Urothelium cell line (cell line): ENCODE data around the gene NUDT8.
A peak's percentile ranks its signal among the peaks of the same experiment; 100 is the strongest.
"Not testable (repeated sequence)": the region's sequence is repeated elsewhere in the genome, so short reads cannot be mapped to it uniquely, and the experiment has no call there.

Experiments used
- DNase-seq: peaks from one replicate; pipeline ENCODE4 v3.0.0; 2011; ENCODE audit warnings: low spot score, mixed read lengths
- FAIRE-seq: peaks from 2 replicates; lab custom pipeline; 2011; peaks lifted over from hg19 to GRCh38; lab: Jason Lieb, UNC

NUDT8 gene

DNA sequence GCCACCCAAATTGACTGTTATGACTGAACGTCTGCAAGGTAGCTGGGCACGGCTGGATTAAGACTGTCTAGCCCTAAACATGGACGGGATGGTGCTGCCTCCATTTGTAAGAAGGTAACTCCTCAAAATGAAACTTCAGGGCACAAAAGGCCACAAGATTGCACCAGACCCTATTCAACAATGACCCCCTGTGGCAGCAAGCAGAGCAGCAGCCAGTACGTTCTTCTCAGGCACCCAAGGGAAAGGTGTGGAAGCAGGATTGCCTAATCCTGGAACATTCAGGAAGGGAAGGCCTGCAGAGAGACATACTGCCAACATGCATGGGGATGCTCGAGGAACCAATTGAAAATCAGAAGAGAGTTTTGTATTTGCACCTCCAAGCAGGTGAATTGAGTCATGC, 14.3 kb upstream of the NUDT8 start:
- FAIRE-seq (no peak), DNase-seq (no peak)

DNA sequence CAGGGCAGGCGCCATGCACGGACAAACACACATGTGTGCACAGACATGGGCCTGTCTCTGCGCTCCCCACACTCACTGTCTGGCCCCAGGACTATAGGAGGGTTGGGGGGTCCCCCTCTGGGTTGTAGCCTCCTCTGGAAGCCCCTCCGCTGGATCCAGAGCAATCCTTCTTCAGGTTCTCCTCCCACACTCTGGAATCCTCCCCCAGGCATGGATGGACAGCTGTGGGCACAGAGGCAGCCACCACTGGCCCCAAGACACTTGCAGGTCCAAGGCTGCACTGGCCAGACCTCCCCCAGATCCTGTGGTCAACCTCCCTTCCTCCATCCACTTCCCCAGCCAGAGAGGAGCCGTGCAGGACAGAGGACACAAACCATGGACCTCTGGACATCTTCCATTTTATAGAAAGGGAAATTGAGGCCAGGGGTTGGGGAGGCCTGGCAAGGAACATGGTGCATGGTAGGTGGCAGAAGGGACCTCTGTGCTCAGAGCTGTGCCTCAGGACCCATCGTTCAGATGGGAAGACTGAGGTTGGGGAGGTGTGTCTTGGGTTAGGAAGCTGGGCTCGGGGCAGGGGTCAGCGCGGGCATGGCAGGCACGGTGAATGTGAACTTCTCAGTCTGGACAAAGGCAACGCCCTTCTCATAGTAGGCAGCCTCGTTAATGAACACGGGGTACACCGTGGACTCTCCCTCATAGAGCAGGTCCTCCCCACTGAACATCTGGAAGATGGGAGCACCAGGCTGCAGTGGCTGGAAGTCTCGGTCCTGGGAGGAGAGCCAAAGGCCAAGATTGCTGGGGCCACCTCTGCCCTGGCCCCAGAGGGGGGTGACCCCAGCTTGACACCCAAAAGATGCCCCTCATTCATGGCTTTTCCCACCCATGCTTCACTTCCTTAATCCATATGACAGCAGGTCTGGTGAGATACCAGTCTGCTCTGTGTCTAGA, 12.7 kb upstream of the NUDT8 start:
- DNase-seq = no peak
- no peak for FAIRE-seq

DNA sequence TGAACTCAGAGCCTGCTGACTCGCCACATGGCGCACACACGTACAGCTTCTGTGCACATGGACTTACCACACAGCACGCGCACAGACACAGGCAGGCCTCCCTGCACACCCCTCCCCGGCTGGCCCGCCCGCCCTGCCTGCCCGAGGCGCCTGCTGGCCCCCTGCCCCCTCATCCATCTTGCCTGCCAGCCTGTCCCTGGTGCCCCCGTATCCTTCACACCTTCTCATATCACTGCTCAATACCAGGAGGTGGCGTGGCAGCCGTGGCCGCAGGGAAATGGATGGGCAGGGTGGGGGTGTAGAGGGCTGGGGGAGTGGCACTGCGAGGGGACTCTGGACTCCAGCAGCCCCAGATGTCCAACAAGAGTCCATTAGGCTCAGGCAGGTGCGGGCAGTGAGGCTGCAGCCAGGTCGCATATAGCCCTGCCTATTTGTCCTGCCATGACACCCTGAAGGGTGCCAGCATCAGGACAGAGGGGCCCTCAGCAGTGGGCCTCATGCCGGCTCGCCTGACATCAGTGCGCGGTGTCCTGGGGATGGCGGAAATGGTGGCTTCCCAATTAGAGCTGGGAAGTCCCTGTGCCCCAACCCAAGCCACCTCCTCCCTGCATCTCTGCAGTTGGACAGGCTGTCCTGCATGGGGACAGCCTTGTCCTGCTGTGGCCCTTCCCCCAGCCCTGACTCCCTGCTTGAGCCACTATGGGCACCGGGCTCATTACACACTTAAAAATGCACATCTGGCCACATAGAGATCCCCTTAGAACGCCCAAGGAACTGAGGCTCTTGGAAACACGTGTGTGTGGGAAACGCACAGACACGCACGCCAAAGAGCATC, 11.8 kb upstream of the NUDT8 start:
- no peak for DNase-seq
- FAIRE-seq = no peak

DNA sequence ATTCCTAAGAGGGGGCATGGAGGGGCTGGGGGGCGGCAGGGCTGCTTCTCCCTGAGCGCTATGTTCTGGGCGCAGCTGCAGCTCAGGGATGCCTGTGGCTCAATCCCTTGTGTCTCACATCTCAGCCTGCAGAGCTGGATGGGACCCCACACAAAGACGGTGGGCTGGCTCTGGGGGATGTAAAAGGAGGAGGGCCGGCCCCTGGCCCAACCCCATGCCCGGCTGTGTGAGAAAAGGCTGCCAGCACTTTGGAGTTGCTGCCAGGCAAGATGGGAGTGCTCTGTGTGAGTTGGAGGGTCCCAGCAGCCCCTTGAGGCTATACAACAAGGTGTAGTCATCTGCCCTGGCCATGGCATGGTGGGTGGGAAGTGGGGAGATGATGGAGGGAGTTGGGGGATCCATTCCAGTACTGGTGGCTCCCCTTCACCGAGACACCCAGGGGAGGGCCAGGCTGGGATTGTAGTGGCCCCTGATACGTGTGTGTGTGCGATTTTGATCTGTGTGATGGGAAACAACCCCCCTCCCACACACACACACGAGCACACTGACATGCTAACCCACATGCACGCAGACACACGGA, 11.1 kb upstream of the NUDT8 start:
- FAIRE-seq (peak; percentile 46), DNase-seq (no peak)

DNA sequence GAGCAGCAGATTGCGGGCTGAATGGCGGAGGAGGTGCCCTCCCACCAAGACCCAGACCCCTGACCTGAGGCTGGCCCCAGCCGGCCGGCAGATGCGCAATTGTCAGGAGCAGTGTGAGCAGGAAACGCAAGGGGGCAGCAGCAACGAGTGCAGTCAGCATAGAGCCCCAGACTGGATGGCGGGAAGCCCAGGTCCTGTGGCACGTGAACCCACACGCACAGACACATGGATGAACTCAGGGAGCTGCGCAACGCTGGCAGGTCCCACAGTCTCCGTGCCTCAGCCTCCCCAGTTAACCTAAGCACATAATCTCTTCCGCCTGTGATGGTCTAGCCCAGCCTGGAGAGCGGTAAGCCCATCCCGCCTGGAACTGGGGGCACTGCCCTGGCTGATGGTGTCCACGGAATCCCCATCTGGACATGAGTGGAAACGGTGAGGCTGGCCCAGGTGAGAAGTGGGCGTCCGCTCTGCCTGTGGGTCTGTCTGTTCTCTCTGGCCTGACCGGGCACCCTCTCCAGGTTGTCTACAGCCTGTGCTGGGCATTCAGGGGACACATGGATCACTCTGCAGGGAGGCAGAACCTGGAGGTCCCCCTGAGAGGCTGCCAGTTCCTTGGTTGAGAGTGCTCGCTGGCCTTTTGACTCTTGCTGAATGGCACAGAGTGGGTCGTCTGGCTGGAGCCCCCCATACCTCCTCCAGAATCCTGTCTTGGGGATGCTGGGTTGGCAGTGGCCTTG, 10.5 kb upstream of the NUDT8 start:
- DNase-seq (peak; percentile 56), FAIRE-seq (peak; percentile 86)

DNA sequence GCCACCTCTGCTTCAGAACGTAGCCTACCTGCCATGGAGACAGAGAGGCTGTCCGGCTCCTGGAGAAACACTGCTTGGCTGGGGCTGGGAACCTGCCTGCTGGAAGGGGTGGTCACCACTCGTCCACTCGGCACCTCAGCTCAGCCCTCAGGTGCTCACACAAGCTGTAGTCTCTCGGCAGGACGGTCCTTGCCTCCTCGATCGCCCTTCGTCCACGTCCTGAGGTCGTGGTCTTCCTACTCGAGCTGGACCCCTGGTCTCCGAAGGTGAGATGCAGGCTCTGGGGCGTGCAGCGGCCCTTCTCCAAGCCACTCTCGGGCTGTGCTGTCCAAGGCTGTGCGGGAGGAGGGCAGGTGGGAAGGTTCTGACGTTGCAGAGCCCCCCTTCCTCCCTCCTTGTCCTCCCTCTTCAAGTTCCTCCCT, 9.7 kb upstream of the NUDT8 start, which contains the start of gene TBX10:
TSS of gene TBX10 (minus strand) at position 326 of the 422 bp plus-strand sequence. CDS start at position 35, 291 bp downstream.
- FAIRE-seq (no peak), DNase-seq (no peak)

DNA sequence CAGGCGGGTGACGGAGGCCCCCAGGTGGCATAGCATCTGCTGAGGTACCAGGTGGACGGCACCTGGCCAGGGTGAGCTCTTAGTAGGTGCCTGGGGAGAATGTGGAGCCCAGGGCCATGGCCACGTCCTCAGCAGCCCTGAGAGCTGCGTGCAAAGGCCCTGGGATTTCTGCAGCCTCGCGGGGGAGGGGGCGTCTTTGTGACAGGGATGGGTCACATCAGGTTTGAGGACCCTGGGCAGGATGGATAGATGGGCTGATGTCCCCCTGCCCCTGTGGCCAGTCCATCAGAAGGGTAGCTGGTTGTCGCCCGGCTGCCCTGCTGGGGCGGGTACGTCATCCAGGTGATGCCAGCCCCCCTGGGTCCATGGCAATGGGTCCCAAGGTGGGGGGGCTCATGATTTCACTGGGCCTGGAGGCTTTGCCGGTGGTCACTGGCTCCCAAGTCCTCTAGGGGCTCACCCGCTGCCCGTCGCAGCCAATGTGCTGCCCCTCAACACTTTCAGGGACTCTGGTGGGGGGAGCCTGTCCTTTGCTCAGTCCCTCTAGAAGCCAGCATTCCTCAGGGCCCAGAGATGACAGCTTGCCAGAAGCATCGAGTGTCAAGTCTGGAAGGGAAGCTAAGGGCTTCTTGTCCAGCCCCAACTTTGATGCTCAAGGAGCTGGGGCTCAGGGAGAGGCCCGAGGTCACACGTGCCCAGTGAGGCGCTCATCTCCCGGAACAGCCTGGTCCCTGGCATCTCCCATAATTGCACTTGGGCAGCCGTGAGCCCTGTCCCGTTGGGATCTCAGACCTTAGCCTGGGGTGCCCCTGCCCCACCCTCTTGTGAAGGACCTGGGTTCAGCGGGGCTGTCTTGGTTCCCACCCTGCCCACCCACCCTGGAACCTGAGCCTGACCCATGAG, 9.0 kb upstream of the NUDT8 start:
- no peak for DNase-seq
- FAIRE-seq = no peak

DNA sequence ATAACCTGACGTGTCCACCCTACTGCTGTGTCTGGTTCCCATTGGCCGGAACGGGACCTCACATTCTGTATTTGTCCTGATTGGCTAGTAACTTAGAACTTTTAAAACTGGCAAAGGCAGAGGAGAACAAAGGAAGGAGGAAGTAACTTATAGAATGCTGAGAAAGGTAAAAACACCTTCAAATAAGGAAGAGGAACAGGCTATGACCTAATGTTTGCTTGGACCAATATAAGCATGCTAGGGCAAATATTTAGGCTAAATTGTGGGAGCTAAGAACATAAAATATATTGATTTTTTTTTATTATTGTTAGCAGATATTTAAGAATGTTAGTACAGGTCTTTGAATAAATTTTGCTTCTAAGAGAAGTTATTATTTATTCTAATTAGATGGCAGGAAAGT, 7.7 kb upstream of the NUDT8 start:
- not testable (repeated sequence) for FAIRE-seq, DNase-seq

DNA sequence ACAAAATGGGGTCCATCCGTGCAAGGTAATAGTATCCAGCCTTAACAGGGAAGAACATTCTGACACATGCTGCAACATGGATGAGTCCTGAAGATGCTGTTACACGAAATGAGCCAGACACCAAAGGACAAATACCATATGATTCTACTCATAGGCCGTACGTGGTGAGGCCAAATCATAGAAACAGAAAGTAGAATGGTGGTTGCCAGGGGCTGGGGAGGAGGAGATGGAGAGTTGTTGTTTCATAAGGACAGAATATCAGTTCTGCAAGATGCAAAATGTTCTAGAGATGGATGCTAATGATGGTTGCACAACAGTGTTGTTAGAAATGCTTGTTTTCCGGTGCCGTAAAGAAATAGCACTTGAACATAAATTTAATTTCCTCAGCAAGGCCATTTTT, 7.2 kb upstream of the NUDT8 start:
- DNase-seq = no peak
- peak; percentile 20 for FAIRE-seq

DNA sequence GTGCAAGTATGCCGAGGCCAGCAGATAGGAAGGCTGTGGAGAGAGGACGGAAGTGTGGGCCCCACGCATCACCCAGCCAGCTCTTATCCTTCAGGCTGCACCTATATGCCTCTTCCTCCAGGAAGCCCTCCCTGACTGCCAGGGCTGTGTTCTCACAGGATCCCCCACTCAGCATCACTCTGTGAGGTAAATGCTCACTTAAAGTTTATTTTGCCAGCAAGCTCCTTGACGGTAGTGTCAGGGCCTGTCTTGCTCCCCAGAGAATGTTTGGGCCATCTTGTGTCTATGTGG, 5.4 kb upstream of the NUDT8 start:
- DNase-seq (no peak), FAIRE-seq (no peak)

DNA sequence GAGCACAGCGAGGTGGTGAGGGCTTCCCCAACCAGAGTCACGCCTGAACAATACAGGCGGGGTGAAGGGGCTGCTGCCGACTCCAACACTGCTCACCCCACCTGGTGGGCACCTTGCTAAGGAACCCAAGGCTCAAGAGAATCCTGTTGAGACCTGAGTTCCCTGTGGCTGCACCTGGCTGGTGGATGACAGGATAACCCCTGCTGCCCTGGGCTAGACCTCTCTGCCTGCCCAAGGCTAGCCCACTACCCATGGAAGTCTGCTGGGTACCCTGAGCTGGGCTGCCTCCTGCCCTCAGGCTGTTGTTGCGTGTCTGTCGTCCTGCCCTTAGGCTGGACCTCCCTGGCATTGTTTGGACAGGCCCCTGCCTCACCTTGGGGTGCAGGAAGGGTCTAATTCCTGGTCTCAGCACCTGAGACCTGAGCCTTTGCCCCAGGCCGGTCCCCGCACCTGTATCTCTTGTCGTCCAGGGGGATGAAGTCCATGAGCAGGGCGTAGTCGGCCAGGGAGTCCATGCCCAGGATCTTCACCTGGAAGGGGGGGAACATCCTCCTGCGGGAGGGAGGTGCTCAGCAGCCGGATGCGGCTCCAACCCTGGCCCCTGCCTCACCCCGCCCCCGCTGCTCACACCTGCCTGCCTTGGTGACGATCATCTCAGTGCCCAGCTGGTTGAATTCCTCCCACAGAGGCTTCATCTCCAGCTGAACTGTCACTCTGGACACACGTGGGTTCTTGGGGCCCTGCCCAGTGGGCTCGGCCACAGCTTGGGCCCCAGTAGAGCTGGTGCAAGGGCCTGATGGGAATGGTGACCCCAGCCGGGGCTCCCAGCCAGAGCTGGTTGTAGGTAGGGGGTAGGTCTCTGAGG, 4.9 kb upstream of the NUDT8 start:
- DNase-seq (no peak), FAIRE-seq (peak; percentile 37)

DNA sequence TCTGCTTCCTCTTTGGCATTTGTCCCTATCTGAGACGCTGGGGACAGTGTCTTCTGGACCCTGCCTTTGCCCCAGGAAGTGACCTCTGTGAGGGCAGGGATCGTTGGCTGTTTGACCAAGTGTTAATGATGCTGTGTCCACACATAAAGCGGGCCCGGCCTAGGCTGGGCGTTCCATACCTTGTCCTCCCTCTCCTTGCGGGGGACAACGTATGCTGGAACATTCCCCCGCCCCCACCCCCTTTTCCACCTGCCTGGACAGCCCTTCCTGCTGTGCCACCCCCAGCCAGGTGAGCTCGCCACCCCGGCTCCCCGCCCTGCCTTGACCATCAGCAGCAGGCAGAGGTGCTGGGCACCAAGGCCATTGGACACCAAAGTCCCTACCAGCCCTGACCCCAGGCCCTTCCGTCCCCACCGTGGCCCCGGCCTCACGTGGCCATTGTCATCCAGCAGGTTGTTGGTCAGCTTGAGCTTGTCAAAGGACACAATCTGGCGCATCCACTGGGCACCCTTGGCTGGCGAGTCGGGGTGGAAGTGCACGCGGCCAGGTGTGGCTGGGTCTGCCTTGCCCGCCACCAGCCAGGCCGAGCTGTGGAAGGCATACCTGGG, 4.1 kb upstream of the NUDT8 start:
- FAIRE-seq = no peak
- no peak for DNase-seq

DNA sequence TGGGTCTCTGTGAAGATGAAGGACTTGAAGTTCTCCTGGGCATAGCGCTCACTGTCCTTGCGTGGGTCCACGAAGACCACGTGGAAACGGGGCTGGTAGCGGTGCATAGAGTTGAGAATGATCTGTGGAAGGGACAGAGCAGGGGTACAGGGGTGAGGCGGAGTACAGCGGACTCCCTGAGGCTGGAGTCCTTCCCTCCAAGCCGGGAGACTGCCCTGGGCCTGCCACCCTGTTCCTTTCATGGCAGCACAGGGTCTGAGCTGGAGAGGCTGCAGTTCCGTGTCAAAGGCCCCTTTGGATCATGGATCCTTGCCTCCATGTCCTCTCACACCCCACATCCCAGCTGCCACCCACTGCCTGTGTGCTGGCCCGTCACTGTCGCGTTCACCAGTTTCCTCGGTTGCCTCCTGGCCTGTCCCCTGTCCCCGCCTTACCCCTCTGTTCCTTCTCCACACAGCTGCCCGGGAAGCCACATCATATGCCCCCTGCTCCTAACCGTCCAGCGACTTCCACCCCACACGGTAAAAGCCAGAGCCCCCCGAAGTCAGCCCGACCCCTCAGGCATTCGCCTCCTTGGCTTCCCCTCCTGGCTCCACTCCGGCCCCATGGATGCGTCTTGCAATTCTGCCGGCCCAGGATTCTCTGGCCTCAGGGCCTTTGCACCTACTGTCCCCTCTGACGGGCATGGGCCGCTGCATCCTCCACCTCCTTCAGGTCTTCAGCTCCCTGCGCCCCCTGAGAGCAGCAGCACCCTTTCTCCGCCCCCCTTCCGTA, 3.4 kb upstream of the NUDT8 start:
- FAIRE-seq = no peak

DNA sequence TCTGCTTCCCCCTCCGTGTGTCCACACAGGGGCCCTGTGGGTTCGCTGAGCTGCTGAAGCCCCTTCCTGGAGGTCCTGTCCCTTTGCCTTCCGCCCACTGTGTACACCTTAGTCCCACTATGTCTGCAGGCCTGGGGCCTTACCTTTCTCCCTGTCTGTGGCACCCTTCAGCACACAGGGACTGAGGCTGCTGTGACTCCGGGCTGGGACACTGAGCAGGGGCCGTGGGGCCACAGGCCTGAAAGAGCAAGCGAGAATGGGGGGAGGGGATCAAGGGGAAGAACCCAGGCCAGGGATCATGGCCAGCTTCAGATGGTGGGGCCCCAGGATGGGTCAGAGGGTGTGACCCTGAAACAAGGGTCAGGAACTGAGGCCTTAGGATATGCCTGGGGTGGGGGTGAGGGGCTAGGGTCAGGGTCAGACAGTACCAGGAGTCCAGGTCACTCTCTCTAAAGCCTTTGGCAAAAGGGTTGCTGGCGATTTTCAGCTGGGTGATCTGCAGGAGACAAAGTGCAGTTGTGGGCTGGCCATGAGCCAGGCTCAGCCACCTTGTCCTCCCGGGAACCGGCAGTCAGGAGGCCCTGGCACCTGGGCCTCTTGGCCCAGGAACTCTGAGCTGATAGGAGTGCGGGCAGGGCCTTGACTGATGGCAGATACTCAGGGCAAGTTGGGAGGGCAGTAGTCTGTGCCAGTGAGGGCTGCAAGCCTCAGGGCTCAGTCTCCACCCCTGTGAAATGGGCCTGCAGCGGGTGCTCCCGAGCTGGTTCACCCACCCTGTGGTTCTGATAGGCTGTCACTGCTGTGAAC, 2.6 kb upstream of the NUDT8 start:
- no peak for DNase-seq
- no peak for FAIRE-seq

More for the DNA sequence above, 3.4 kb upstream of the NUDT8 start:
- no peak for DNase-seq

DNA sequence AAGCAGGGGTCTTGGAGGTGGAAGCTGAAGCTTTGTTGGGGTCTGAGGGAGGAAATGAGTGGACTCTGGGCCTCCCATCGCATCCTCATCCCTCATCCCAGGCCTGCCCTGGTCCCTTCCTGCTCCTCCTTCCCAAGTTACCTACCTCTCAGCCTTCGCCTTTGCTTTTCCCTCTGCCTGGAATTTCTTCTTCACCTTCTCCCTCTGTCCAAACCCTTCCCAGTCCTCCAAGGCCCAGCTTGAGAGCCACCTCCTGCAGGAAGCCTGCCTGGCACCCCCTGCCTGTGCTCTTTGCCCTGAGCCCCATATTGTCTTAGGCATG, 2.1 kb upstream of the NUDT8 start:
- DNase-seq (no peak), FAIRE-seq (no peak)

DNA sequence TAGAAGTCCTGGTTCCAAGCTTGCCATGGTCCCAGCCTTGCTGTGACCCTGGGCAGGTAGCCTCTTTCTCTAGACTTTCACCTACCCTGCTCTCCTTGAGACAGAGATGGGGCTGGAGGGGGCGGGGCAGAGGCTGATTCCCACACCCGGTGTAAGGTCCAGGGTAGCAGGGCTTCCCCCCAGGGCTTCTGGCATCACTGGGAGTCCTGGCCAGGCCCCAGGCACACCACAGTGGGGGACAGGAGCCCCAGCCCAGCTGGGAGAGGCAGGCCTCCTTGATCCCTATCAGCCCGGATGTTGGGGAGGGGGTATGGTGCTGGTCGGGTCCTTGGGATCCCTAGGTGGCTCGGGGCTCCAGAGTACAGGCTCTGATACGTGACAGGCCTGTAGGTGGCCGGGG, 1.7 kb upstream of the NUDT8 start:
- DNase-seq (no peak), FAIRE-seq (no peak)

DNA sequence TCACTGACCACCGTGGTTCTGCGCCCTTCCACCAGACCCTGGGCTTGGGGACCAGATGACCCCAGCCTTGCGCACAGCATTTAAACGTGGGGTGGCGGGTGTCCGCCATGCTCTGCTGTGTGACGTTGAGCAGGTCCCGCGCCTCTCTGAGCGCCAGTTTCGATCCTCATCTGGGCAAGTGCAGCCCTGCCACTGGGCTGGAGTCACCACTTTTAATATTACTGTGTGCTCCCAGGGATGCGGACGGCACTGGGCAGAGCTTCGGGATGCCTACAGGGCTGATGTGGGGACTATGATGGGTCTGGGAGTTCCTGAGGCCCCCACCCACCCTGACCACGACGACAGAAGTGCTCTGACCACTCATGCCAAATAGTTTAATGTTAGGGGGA, 1.2 kb upstream of the NUDT8 start:
- FAIRE-seq = no peak
- DNase-seq = no peak
